ENCODE results near the gene CCDC17. TPM values are rescaled to one million over a fixed set of nuclear protein-coding genes. Genes with fewer than 3 reads are reported as not detected.

CCDC17 gene
- total RNA-seq, 1 experiment from 2014 or later: 1.9 TPM

DNA sequence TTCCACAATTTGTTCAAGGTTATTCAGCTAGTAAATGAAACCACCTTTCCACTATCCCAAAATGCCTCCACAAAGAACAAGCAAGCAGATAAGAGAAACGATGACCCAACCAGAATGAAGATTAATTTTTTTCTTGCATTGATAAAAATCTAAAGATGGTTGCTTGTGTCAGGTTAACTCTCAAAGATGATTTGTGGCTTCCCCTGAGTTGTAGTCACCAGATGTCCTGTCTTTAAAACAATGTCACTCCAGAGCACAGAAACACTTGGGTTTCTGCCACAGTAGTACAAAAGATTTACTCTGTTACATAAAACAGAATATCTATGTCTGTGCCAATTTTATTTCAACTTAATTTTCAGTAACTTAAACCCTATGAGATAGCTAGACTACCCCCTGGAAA lies 11.4 kb upstream of the CCDC17 start:
- Histone ChIP-seq H3K79me1 (ENCODE audit: insufficient read depth, low read depth, low read length, poor library complexity, severe bottlenecking) (no peaks in the 10 kb centered on the region), H2BK20ac (ENCODE audit: low read depth, low read length, poor library complexity, severe bottlenecking) (no peak overlapping the region), H2BK15ac (ENCODE audit: low read depth, low read length) (no peak overlapping the region), H3T11ph (ENCODE audit: low read length) (no peak overlapping the region), H3K56ac (ENCODE audit: insufficient read length, low read depth, low read length) (no peak overlapping the region), H2BK12ac (ENCODE audit: insufficient read length, low read depth, low read length) (no peak overlapping the region), H3K23ac (ENCODE audit: insufficient read length, low read depth, low read length) (no peak overlapping the region), H4K8ac (replicated peaks; ENCODE audit: insufficient read length, low read depth, low read length) (no peak overlapping the region), H3K4me1 (ENCODE audit: insufficient read depth, low read length) (no peaks in the 10 kb centered on the region), H3K27ac (ENCODE audit: insufficient read length, low read depth, low read length) (no peak overlapping the region), H3K4ac (ENCODE audit: low read depth, low read length) (no peak overlapping the region), H2AFZ (ENCODE audit: low read length) (no peak overlapping the region), H3K9me3 (ENCODE audit: control insufficient read depth, low read depth, low read length) (no peaks in the 10 kb centered on the region), H3K27me3 (ENCODE audit: insufficient read depth, low read length) (no peaks in the 10 kb centered on the region), H2BK120ac (ENCODE audit: low read depth, low read length, poor library complexity, severe bottlenecking) (no peak overlapping the region), H3K79me2 (ENCODE audit: insufficient read depth, low read length) (no peaks in the 10 kb centered on the region), H3K18ac (ENCODE audit: insufficient read length, low read depth, low read length) (no peak overlapping the region), H3K23me2 (ENCODE audit: insufficient read length, low read depth, low read length, poor library complexity, severe bottlenecking) (no peaks in the 10 kb centered on the region), H4K91ac (ENCODE audit: insufficient read length, low read depth, low read length) (no peak overlapping the region), H4K5ac (ENCODE audit: insufficient read length, low read depth, low read length) (no peak overlapping the region), H2AK5ac (ENCODE audit: insufficient read length, low read length) (no peak overlapping the region), H3K4me2 (ENCODE audit: insufficient read depth, insufficient read length, low read length) (no peak overlapping the region), H3K14ac (ENCODE audit: insufficient read depth, low read length) (no peak overlapping the region), H3K9ac (ENCODE audit: extremely low read depth, insufficient read length, low read length) (no peak overlapping the region), H2BK5ac (ENCODE audit: insufficient read length, low read length) (no peak overlapping the region), H4K20me1 (ENCODE audit: control insufficient read depth, insufficient read depth, insufficient read length) (no peaks in the 10 kb centered on the region)
- Mint-ChIP-seq H3K4me1 (no peaks in the 10 kb centered on the region), H3K36me3 (ENCODE audit: insufficient read depth in 1 of 3, low read depth in 3 of 3) (peaks cover 21 to 46% (median 42%) of the 10 kb centered on the region in 3 experiments; a peak in 6 of 7 replicates), H3K27ac (no peak overlapping the region), H3K27me3 (ENCODE audit: low read depth) (no peaks in the 10 kb centered on the region), H3K4me3 (no peak overlapping the region), H3K9me3 (no peaks in the 10 kb centered on the region)
- DNase-seq: no peak
- no peak for TF ChIP-seq CTCF (conservative IDR thresholded peaks at IDR 0.05)
- no CpG with 5 or more reads among the region's 1 CpG for whole genome bisulfite sequencing (ENCODE audit: extremely low coverage, insufficient read length, low lambda C conversion rate)

Measured in H9 (cell line).